HUDEP-2 (cell line): ENCODE results near the gene MAD1L1.
"Not testable (repeated sequence)": the region's sequence is repeated elsewhere in the genome, so short reads cannot be mapped to it uniquely, and the experiment has no call there.

ENCODE experiments used
- DNase-seq, 76 experiments: peaks; one replicate each; lab custom pipeline; 2025; ENCODE audit not compliant: unreplicated experiment in 76 of 76; lab: John Stamatoyannopoulos, UW

The MAD1L1 gene

DNA sequence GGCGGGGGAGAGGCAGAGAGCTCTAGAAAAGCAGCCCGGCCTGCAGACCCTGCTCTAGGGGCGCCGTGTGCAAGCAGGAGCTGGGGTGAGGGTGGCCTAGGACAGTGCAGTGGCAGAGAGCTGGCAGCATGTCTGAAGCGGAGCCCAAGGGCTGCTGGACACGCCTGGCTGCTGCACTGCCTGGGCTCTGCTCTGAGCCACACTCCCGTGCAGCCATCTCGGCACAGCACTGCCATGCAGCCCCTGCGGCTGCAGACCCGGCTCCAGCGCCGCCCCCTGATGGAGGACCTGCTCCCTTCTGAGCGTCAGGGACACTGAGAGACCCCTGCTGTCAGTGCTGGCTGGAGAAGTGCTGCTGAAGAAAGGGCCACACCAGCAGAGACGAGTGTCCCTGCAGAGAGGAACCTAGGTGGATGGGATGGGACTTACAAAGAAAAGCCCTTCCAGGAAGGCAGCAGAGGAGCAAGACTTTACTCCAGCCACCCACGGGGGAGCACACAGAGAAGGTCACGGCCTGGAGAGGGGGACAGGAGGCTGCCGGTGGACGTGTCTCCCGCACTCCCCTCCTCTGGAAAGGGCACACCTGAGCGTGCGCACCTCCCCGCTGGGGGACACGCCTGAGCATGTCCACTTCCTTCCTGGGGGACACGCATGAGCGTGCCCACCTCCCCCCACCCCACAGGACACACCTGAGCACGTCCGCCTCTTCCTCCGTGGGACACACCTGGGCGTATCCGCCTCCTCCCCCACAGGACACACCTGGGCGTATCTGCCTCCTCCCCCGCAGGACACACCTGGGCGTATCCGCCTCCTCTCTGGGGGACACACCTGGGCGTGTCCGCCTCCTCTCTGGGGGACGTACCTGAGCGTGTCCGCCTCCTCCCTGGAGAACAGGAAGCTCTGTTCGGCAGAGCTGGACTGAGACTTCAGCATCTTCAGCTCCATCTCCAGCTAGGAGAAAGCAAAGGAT lies 252.9 kb downstream of the MAD1L1 start:
- no peak for DNase-seq

DNA sequence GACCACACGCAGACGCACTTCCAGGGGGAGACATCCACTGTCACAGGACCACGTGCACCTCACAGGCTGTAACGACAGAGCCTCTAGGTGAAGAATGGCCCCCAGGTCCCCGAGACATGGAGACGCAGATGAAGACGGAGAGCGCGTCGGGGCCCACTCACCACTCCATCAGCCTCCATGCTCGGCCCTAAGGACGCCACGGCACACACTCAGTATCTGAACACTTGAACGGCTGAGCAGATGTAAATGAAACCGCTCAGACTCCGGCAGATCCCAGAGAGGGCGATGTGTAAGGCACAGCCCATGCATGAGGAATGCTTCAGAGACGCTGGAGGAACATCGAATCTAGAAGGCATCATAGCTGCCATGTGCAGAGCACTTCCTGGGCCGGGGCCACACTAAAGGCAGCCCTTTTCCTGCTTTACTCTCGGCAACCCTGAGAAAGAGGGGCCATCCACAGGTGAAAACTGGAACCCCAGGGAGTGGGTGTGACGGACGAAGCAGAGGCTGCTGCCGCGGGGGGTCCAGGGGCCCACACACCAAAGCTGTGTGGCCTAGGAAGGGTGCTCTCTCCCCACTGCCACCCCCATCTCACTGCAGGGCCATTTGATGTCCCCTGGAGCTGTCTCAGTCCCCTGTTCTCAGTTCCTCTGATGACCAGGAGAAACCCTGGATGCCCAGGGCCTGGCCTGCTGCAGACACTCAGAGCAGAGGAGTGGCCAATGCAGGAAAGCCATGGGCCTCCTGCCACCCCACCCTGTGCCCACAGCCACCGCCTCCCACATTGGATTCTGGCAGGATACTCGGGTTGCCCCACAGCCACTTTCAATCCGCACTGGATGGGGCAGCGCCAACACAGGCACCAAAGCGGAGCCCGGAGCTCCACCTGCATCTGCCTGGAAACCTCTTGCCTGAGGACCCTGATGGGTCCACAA lies 253.8 kb downstream of the MAD1L1 start:
- no peak for DNase-seq

DNA sequence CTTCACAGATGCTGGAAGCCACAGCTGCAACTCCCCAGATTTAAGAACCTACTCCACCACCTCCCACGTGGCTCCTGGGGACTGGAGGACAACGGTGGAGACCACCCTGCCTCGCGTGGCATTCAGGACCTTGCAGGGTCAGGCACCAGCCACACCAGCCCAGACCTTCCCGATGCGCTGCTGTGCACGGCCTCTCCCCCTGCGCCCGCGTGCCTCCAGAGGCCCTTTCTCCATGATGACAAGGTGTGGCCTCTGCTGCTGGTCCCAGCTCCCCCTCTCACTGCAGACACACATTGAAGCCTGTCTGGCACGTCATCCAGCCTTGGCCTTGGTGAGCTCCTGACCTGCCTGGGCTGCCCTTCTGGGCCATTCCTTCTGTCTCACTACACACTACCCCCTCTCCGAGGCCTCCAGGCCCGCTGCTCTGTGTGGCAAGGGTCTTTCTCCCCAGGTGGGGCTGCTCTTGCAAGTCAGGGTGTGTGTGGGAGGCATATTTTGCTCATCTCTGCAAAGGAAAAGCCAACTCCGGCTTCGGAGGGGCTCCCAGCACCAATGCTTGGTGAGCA lies 254.8 kb downstream of the MAD1L1 start:
- DNase-seq = no peak

DNA sequence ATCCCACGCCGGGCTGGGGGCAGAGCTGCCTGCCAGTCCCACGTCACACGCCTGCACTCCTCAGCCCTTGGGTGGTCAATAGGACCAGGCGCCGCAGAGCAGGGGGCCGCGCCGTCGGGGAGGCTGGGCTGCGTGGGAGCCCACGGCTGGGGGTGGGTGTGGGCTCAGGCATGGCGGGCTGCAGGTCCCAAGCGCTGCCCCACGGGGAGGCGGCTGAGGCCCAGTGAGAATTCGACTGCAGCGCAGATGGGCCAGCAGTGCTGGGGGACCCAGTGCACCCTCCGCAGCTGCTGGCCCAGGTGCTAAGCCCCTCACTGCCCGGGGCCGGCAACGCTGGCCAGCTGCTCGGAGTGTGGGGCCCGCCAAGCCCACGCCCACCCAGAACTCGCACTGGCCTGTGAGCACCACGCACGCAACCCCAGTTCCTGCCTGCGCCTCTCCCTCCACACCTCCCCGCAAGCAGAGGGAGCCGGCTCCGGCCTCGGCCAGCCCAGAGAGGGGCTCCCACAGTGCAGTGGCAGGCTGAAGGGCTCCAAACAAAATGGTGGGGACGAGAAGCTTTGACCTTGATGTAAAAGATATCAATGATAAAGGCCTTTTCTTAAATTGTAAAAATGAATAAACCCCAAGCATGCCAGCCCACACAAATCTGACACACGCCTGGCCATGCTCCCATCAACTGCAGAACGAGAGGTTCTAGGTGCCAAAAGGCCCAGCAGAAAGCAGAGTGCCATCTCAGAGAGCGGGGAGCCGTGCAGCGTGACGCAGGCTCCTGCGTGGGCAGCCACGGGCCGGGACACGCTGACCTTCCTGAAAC lies 255.5 kb downstream of the MAD1L1 start:
- DNase-seq = no peak

DNA sequence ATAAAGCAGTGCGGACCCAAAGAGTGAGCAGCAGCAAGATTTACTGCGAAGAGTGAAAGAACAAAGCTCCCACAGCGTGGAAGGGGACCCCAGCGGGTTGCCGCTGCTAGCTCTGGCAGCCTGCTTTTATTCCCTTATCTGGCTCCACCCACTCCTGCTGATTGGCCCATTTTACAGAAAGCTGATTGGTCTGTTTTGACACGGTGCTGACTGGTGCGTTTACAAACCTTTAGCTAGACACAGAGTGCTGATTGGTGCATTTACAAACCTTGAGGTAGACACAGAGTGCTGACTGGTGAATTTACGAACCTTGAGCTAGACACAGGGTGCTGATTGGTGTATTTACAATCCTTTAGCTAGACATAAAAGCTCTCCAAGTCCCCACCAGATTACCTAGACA lies 256.2 kb downstream of the MAD1L1 start:
- not testable (repeated sequence) for DNase-seq

DNA sequence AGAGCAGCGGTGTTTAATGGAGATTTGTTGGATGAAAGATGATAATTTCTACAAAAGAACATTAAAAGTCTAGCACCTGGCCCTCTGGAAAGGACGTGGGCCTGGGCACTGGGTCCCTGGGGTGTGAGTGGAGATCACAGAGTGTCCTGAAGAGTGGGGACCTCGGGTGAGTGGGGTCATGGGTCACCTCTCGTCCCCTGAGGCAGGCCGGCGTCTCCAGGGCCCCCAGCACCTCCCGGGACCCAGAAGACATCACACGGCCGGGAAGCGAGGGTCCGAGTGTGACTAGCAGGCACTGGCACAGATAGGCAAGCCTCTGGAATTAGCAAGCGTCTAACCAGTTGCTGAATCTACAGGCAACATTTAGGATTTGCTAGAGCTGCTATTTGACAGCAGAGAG lies 257.2 kb downstream of the MAD1L1 start:
- no peak for DNase-seq

DNA sequence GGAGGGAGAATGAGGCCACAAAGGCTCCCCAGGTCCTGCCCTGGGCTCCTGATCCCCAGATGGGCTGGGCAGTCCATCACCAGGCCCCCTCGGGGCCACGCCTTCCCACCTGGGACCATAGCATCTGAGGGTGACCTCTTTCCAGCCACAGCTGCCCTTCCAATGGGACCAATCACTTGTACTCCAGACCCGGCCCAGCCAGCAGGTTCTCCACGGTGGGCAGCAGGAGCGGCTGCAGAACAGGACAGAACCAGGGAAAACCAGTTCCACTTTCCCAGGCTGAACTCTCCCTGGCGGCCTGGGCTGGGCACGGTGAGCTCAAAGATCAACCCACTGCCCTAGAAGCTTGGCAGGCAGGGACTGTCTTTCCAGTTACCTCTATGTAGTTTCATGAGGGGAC lies 257.6 kb downstream of the MAD1L1 start:
- no peak for DNase-seq

DNA sequence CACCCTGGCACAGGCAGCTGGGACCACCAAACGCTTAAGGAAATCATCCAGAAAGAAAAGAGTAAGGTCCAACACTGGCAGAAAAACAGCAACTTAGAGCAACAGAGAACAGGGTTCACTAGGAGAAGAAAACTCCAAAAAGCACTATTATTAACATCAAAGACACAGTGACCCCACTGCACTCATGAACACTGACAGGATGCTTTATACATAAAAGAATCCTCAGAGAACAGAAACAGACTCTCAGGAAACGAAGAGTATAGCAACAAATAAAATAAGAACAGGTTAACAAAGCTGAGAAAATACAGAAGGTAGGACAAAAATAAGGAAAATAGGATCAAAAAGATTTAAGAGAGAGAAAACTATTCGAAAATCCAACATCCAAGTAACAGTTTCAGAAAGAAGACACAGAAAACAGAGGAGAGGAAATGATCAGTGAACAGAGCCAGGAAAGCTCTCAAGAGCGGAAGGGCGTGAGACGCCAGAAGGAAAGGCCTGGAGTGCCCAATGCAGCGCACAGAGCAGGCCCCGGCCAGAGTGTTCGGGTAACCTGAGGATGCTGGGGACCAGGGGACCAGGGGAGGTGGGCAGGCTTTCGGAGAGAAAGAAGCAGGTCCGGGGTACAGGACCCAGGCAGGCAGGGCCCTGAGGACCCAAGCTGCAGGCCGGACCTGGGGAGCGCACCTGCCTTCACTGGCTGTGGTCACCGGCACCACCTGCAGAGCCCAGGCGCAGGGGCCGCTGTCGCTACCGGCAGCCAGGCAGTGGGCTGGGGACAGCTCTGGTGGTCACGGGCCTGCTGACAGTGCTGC lies 258.2 kb downstream of the MAD1L1 start:
- DNase-seq = no peak

DNA sequence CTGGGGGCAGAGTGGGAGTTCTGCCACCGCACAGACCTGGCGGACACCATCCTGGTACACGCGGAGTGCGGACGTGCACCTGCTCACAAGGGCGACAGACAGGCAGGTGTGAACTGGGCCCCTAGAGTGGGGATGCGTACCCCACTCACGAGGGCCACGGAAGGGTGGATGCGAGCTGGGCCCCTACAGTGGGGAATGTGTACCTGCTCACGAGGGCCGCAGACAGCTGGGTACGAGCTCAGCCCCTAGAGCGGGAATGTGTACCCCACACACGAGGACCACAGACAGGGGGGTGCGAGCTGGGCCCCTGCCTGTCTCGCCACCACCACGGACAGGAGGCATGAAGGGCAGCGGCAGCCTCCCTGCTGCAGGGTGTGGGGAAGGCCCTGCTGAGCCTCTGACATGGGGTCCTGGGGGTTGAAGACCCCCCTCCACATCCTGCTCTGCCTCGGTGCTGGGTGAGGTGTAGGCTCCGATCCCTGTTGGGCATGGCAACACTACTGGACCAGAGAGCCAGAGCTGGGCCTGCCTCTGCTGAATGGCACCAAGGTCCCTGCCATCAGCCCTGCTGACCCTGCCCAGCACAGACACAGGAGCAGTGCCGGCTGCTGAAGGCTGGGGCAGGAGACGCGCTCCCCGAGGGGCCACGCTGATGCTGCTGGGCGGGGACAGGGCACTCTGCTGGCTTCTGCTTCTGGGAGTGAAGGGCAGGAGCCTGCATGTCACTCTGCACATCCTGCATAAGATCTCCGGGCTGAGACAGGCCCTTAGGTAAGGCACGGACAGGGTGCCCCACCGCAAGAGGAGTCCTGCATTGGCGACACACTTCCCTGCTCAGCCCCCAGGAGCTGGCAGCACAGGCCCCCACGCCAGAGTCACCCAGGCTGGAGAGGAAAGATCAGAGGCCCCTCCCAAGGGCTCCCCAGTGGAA lies 259.2 kb downstream of the MAD1L1 start:
- DNase-seq = no peak

DNA sequence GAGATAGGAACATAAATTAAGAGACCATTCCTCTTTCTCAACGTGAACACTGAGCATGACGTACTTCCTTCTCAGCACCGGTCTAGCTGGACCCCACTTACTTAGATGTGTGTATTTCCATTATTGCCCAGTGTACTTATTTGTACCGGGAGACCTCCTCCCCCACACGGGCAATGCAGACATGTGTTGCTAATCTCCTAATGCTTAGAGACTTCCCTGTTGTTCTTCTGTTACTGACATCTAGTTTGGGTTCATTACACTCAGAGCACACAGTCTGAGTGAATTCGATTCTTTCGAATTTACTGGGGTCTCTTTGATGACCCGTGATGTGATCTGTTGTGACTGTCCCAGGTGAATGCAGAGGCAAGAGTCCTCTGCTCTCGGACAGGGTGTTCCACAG lies 260.0 kb downstream of the MAD1L1 start:
- DNase-seq = no peak

DNA sequence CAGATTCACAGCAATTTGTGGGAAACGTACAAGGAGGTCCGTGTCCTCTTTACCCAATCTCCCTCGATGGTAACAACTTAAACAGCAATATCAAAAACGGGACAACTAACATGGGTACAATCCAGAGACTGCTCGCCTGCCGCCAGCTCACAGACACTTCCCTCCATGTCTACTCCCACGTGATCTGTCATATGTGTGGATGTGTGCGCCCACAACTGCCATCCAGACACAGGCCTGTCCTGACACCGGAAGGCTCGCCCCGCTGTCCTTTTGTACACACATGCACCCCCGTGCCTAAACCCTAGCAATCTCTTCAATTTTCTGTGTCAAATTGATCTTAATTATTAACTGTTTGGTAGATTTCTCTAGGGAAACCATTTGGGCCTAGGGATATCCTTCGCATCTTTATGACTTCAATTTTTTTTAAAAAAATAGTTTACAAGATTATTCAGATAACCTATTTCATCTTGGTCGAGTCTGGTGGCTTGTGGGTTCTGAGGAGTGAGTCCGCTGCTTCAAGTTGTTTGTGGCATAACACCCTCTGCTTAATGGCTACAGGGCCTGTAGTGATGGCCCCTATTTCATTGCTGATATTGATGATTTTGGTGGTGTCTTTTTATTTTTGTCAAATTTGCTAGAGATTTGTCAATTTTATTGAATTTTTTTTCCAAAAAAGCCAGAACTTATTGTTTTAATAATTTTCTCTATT lies 260.6 kb downstream of the MAD1L1 start:
- no peak for DNase-seq

DNA sequence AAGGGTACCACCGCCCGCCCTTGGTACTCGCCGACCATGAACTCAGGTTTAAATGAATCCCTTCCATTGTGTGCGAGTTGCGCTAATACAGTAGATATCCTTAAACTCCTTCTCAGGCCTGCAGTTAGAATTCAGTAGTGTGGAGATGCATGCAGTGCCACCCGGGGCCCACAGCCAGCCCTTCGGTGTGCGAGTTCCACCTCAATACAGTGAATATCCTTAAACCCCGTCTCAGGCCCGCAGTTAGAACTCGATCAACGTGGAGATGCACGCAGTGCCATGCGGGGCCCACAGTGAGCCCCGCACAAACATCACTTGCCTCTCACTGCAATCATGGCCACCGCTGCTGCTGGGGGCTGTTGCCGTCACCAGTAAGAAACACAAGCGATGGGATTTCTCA lies 261.9 kb downstream of the MAD1L1 start:
- DNase-seq = no peak

DNA sequence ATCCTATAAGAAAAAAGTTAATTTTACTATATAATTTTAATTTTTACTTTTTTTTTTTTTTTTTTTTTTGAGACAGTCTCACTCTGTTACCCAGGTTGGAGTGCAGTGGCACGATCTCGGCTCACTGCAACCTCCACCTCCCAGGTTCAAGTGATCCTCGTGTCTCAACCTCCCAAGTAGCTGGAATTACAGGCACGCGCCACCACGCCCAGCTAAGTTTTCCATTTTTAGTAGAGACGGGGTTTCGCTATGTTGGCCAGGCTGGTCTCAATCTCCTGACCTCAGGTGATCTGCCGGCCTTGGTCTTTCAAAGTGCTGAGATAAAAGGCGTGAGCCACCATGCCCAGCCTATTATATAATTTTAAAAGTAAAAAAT lies 262.5 kb downstream of the MAD1L1 start:
- DNase-seq = not testable (repeated sequence)

DNA sequence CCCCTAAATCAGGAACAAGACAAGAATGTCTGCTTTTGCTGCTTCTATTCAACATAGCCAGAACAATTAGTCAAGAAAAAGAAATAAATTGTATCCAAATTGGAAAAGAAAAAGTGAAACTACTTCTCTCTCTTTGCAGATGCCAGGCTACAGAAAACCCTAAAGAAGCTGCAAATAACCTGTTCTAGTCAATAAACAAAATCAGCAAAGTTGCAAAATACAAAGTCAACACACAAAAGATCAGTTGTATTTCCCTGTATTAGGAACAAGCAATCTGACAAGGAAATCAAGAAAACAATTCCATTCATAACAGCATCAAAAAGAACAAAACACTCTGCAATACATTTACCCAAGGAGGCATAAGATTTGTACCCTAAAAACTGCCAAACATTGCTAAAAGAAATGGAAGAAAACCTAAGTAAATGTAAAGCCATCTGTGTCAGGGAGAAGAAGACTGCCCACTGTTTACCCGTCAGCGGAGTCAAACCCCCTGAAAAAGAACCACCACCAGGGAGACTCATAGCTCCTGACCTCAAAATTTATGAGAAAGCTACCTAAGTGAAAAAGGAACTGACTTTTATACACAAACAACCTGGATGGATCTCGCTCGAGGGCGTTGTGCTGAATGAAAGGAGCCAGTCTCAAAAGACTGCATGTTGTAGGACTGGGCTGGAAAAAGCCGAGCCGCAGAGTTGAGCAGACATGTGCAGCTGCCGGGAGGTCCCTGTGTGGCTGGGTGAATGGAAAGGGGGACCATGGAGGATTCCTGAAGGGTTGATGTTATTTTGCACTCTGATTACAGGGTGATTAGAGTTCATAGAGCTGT lies 263.1 kb downstream of the MAD1L1 start:
- no peak for DNase-seq

DNA sequence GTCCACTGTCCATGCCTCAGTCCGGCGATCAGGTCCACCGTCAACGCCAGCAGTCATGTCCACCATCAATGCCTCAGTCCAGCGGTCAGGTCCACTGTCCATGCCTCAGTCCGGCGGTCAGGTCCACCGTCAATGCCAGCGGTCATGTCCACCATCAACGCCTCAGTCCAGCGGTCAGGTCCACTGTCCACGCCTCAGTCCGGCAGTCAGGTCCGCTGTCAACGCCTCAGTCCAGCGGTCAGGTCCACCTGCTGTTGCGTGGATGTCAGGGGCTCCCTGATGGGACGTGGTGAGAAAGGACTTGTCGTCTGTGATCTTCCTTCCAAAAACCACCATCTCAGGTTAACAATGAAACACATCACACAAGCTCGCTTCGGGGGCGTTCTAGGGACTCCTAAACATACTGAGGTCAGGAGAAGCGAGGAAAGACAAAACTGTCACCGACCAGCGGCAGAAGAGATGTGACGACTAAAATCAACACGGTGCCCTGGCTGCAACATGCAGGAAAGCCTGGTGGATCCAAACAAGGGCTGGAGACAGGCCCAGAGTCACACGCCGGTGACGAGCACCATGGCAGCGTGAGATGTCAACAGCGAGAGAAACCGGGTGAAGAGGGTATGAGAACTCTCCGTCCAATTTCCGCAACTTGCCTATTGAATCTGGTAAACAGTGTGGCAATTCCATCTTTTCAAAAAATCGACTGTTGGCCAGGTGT lies 264.2 kb downstream of the MAD1L1 start:
- DNase-seq = no peak
